Lower lobe of right lung (tissue), 2 donors: Measurements from ENCODE around the gene ADRA2C. TPM values are rescaled to one million over a fixed set of nuclear protein-coding genes. Genes with fewer than 3 reads are reported as not detected.

ENCODE experiments used
- ATAC-seq, 2 donors: fragments of 200-7000 bp; cut with Tn5 transposase; one replicate each; pipeline ENCODE4 v1.9.1; 2020 to 2022; ENCODE audit warnings: mild to moderate bottlenecking in 2 of 2, moderate library complexity in 2 of 2
- DNase-seq: peaks from one replicate; pipeline ENCODE4 v3.0.0-alpha.2; 2020
- H3K27ac ChIP-seq: fragments of 200-600 bp; one replicate; pipeline ENCODE4 v1.8.0; 2022
- H3K27me3 ChIP-seq: fragments of 200-600 bp; one replicate; pipeline ENCODE4 v1.8.0; 2022; ENCODE audit warnings: low read depth
- H3K36me3 ChIP-seq: fragments of 200-600 bp; one replicate; pipeline ENCODE4 v1.8.0; 2022; ENCODE audit warnings: mild to moderate bottlenecking
- H3K4me1 ChIP-seq: fragments of 200-600 bp; one replicate; pipeline ENCODE4 v1.8.0; 2022
- H3K4me3 ChIP-seq: fragments of 200-600 bp; one replicate; pipeline ENCODE4 v1.8.0; 2022; ENCODE audit warnings: mild to moderate bottlenecking
- H3K9me3 ChIP-seq: fragments of 200-600 bp; one replicate; pipeline ENCODE4 v1.8.0; 2022
- CTCF ChIP-seq: fragments of 200-600 bp; IDR thresholded peaks from one replicate; pipeline ENCODE4 v1.8.0; 2022; ENCODE audit warnings: antibody characterized with exemption, mild to moderate bottlenecking
- intact Hi-C: fragments of 100-400 bp; cut with DNase I; formaldehyde crosslinking; loops from one replicate; pipeline ENCODE4 v1.11.0; 2022
- total RNA-seq: library from RNA; stranded (reverse); fragmentation: NEBNext Ultra II Directional; extraction: Animal tissue kit (Norgen Biotek cat#: 25700); gene quantifications from one replicate; pipeline ENCODE4 v1.2.1, GENCODE V29; 2021
- donor health status: DM: no; HTN: yes; CAD: no; lungs with severe emphysema.

Gene ADRA2C
- total RNA-seq, 1 donor from 2014 or later: 2.5 TPM

DNA sequence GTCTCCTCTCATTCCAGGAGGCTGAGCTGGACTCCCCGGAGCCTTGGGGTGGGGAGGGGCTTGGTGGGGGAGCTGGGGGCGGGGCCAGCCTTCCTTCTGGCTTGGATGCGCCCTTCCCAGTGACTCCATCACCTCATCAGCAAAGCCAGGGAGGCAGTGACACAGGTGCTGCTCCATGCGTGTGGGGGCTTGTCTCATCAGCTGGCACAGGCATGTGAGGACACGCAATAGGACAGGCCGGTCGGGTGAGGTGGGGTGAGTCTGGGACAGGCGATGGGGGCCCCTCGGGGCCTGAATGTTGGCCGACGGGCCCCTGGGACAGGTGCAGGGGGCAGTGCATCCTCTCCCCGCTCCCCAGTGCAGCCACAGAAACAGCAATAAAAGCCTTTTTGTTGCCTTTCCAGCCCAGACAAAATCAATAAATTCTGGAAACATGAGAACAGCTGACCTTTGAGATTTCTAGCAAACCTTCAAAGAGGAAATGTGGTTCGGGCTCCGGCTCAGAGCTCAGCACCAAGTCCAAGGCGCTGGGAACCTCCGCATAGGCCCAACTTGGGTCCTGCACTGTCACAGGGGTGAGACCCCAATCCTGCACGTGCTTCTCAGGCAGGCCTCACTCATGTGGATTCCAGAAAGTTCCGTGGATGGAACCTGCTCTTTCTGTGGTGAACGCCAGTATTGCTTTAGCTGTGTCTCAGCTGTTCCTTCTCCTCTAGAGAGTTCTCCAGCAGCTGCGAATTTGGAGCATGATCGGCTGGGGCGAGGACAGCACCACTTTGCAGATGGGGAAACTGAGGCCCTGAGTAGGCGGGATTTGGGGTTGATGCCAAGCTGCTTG lies 18.5 kb downstream of the ADRA2C start:
- Histone ChIP-seq H3K4me3 (no peak overlapping the region), H3K36me3 (no peaks in the 10 kb centered on the region), H3K4me1 (no peaks in the 10 kb centered on the region), H3K9me3 (no peaks in the 10 kb centered on the region), H3K27me3 (peaks cover 25% of the 10 kb centered on the region), H3K27ac (no peak overlapping the region)
- intact Hi-C loops: no loop called here
- DNase-seq (no peak), ATAC-seq (no peak)
- TF ChIP-seq CTCF: no peak

GRCh38 chr4:3785292-3785565 lies 19.0 kb downstream of the ADRA2C start:
- H3K27me3 ChIP-seq: peaks cover 25% of the 10 kb centered on the region
- intact Hi-C loops: no loop called here

DNA sequence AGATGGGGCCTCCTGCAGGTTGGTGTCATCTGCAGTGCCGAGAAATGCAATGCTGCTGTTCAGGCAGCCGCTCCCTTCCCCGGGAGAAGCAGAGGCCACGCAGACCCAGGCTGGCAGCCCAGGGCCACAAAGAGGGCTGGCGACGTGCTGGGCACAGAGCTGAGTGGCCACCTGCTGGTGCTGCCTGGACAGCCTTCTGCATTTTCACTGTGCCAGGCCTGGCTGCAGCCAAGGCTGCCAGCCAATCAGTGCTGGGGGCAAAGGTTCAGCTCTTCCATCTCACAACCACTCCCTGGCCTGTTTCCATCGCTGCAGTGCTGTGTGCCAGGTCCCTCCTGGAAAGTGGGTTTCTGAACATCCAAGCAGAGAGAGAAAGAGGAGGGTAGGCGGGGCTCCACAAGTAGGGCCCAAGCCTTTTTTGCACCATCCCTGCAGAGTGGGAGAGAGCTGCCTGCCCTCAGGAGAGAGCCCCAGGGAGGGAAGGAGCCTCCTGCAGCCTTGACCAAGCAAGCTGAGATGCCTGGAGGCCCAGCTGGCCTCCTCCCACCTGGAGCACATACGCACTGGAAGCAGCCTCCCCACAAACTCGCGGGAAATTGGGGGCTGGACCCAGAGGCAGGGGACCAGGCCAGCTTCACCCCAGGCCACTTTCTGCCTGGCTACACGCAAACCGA lies 20.1 kb downstream of the ADRA2C start:
- no peaks in the 10 kb centered on the region for H3K9me3 ChIP-seq
- no peak for DNase-seq
- H3K36me3 ChIP-seq: no peaks in the 10 kb centered on the region
- TF ChIP-seq CTCF: no peak
- intact Hi-C loops: no loop called here
- peaks cover 25% of the 10 kb centered on the region for H3K27me3 ChIP-seq
- no peak for ATAC-seq
- no peak overlapping the region for H3K27ac ChIP-seq
- no peaks in the 10 kb centered on the region for H3K4me1 ChIP-seq
- H3K4me3 ChIP-seq: no peak overlapping the region

More at GRCh38 chr4:3785292-3785565, 19.0 kb downstream of the ADRA2C start:
- Histone ChIP-seq H3K4me3 (no peak overlapping the region), H3K9me3 (no peaks in the 10 kb centered on the region), H3K4me1 (no peaks in the 10 kb centered on the region), H3K27ac (no peak overlapping the region), H3K36me3 (no peaks in the 10 kb centered on the region)
- DNase-seq (no peak), ATAC-seq (no peak)
- no peak for TF ChIP-seq CTCF

GRCh38 chr4:3787489-3788365 lies 21.5 kb downstream of the ADRA2C start:
- no peaks in the 10 kb centered on the region for H3K4me1 ChIP-seq
- peaks cover 18% of the 10 kb centered on the region for H3K27me3 ChIP-seq
- TF ChIP-seq CTCF: no peak
- ATAC-seq (no peak), DNase-seq (no peak)
- no peak overlapping the region for H3K27ac ChIP-seq
- H3K36me3 ChIP-seq: no peaks in the 10 kb centered on the region
- no peak overlapping the region for H3K4me3 ChIP-seq
- no peaks in the 10 kb centered on the region for H3K9me3 ChIP-seq
- intact Hi-C loops: no loop called here

DNA sequence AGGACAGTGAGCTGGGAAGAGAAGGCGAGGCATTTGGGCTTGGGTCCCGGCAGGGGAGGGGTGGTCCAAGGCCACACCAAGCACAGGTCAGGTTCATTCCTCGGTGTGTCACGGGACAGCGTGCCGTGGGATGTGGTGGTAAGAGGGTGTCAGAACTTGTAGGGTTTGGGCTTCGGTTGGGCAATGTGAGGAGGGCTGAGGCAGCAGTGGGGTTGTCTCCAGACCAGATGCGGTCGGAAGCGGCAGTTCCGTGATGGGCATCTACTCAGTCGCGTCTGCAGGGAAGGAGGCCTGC lies 22.1 kb downstream of the ADRA2C start:
- H3K9me3 ChIP-seq: no peaks in the 10 kb centered on the region
- no peaks in the 10 kb centered on the region for H3K36me3 ChIP-seq
- no peak overlapping the region for H3K27ac ChIP-seq
- intact Hi-C loops: no loop called here
- peaks cover 16% of the 10 kb centered on the region for H3K27me3 ChIP-seq
- no peak for TF ChIP-seq CTCF
- no peak overlapping the region for H3K4me3 ChIP-seq
- no peak for ATAC-seq
- no peak for DNase-seq
- no peaks in the 10 kb centered on the region for H3K4me1 ChIP-seq
